GM12892 (cell line): Measurements from ENCODE around the gene ZNF423.

Experiments
- POLR2A ChIP-seq: IDR thresholded peaks from 2 replicates; pipeline ENCODE4 v1.6.1; 2011; ENCODE audit warnings: low read depth, low read length, control low read depth
- POLR2AphosphoS5 ChIP-seq: IDR thresholded peaks from 2 replicates; pipeline ENCODE4 v1.6.1; 2011; ENCODE audit warnings: low read depth, low read length, control low read depth
- TAF1 ChIP-seq: IDR thresholded peaks from 2 replicates; pipeline ENCODE4 v1.6.1; 2011; ENCODE audit warnings: low read depth, mild to moderate bottlenecking, control low read depth, low read length, borderline replicate concordance

DNA sequence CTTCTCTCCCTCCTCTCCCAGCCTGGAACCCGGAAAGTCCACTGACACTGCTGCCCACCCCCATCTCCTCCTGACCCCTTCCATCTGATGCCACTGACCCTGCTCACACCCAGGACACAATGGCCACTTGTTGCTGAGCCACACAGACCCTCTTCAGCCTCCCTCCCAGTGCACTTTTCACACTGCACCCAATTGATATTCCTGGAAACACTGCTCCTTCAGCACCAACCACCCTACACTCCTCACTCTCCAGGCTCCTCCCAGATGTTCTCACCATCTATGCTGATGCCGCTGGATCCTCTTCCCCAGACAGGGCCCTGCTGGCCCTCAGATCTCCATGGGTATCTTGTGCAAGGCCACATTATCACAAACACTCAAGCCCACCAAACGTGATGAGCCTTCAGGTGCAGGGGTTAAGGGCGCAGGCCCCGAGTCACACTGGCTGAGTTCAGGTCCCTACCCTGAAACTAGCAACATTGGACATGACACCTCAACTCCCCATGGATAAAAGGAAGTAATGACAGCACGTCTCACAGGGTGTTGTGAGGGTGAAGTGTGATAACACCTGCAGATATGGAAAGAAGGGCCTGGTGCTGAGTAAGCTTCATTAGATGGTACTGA lies 238.1 kb downstream of the ZNF423 start:
- TF ChIP-seq POLR2AphosphoS5 (no peak), TAF1 (no peak), POLR2A (no peak)
